CD14-positive monocyte (primary cell): ENCODE data around the gene CTNNA2. TPM values are rescaled to one million over a fixed set of nuclear protein-coding genes. Genes with fewer than 3 reads are reported as not detected.

ENCODE experiments used
- DNase-seq, 3 donors: peaks; one replicate each; pipeline ENCODE4 v3.0.0-alpha.2; 2011 to 2022
- H2AFZ ChIP-seq: 2 replicates; pipeline ENCODE4 v1.6.0; 2012; ENCODE audit warnings: mild to moderate bottlenecking, low read depth, low read length, inconsistent platforms; ENCODE audit not compliant: insufficient read depth, poor library complexity, severe bottlenecking
- H3K27ac ChIP-seq, 2 donors: 1 replicate in 1 of 2; 2 replicates in 1 of 2; pipeline ENCODE4 v1.5.1; 2012 to 2013; ENCODE audit warnings: low read length in 2 of 2, control low read depth in 1 of 2, inconsistent platforms in 1 of 2, low read depth in 1 of 2, mild to moderate bottlenecking in 1 of 2
- H3K27me3 ChIP-seq, 2 donors: one replicate each; pipeline versions ENCODE4 v1.6.0 to v1.6.1; 2011 to 2013; ENCODE audit warnings: low read length in 2 of 2; ENCODE audit not compliant: control insufficient read depth in 2 of 2, insufficient read depth in 2 of 2
- H3K36me3 ChIP-seq, 2 donors: replicated peaks in 1 of 2; 1 replicate in 1 of 2; 2 replicates in 1 of 2; pipeline versions ENCODE4 v1.5.1 to v1.6.1; 2012 to 2013; ENCODE audit warnings: low read length in 2 of 2, control low read depth in 1 of 2, inconsistent platforms in 1 of 2, mild to moderate bottlenecking in 1 of 2; ENCODE audit not compliant: insufficient read depth in 2 of 2, control insufficient read depth in 1 of 2
- H3K4me1 ChIP-seq, 2 donors: 1 replicate in 1 of 2; 2 replicates in 1 of 2; pipeline versions ENCODE4 v1.5.1 to v1.6.1; 2012 to 2013; ENCODE audit warnings: low read length in 2 of 2, control low read depth in 1 of 2, inconsistent platforms in 1 of 2, mild to moderate bottlenecking in 1 of 2, moderate library complexity in 1 of 2; ENCODE audit not compliant: insufficient read depth in 2 of 2, control insufficient read depth in 1 of 2
- H3K4me2 ChIP-seq: replicated peaks from 2 replicates; pipeline ENCODE3; 2012; ENCODE audit warnings: low read length, moderate library complexity, mild to moderate bottlenecking; ENCODE audit not compliant: poor library complexity, severe bottlenecking; ENCODE audit errors: extremely low read depth
- H3K4me3 ChIP-seq, 3 experiments: fragments of 200-600 bp in 1 of 3; sonication (generic) in 1 of 3; replicated peaks in 1 of 3; 1 replicate in 2 of 3; 2 replicates in 1 of 3; pipeline ENCODE4 v1.5.1; 2011 to 2013; ENCODE audit warnings: low read length in 3 of 3, mild to moderate bottlenecking in 3 of 3, control low read depth in 2 of 3, low read depth in 2 of 3, inconsistent platforms in 1 of 3, moderate library complexity in 1 of 3
- H3K79me2 ChIP-seq: 2 replicates; pipeline ENCODE4 v1.6.0; 2012; ENCODE audit warnings: mild to moderate bottlenecking, control low read depth, inconsistent platforms, low read length, moderate library complexity; ENCODE audit not compliant: insufficient read depth
- H3K9ac ChIP-seq: 2 replicates; pipeline ENCODE4 v1.6.0; 2017; ENCODE audit warnings: low read length, mild to moderate bottlenecking; ENCODE audit not compliant: insufficient read depth, poor library complexity, severe bottlenecking
- H3K9me3 ChIP-seq, 2 donors: replicated peaks in 1 of 2; 1 replicate in 1 of 2; 2 replicates in 1 of 2; pipeline versions ENCODE4 v1.5.1 to v1.6.1; 2012 to 2013; ENCODE audit warnings: low read length in 2 of 2, control low read depth in 1 of 2; ENCODE audit not compliant: control insufficient read depth in 1 of 2, insufficient read depth in 1 of 2
- H4K20me1 ChIP-seq: 2 replicates; pipeline ENCODE4 v1.6.0; 2012; ENCODE audit warnings: mild to moderate bottlenecking, low read length, control low read depth, moderate library complexity; ENCODE audit not compliant: insufficient read depth
- H3K27ac Mint-ChIP-seq, 7 donors: one replicate each; pipeline ENCODE4 v1.8.0; 2020; ENCODE audit warnings: mild to moderate bottlenecking in 7 of 7, mixed read lengths in 7 of 7, moderate library complexity in 6 of 7, inconsistent platforms in 2 of 7
- H3K27me3 Mint-ChIP-seq, 3 donors: one replicate each; pipeline ENCODE4 v1.8.0; 2021 to 2022; ENCODE audit warnings: low read depth in 3 of 3, mild to moderate bottlenecking in 3 of 3, mixed read lengths in 3 of 3, moderate library complexity in 3 of 3, inconsistent platforms in 1 of 3
- H3K36me3 Mint-ChIP-seq, 2 donors: one replicate each; pipeline ENCODE4 v1.8.0; 2020; ENCODE audit warnings: mixed read lengths in 2 of 2, inconsistent platforms in 1 of 2, mild to moderate bottlenecking in 1 of 2
- H3K4me1 Mint-ChIP-seq: one replicate; pipeline ENCODE4 v1.8.0; 2020; ENCODE audit warnings: mild to moderate bottlenecking, mixed read lengths
- H3K4me3 Mint-ChIP-seq, 2 donors: one replicate each; pipeline ENCODE4 v1.8.0; 2020; ENCODE audit warnings: mild to moderate bottlenecking in 2 of 2, mixed read lengths in 2 of 2, moderate library complexity in 1 of 2
- H3K9me3 Mint-ChIP-seq, 7 donors: one replicate each; pipeline ENCODE4 v1.8.0; 2020 to 2022; ENCODE audit warnings: mixed read lengths in 7 of 7, mild to moderate bottlenecking in 6 of 7, moderate library complexity in 6 of 7, inconsistent platforms in 2 of 7
- WGBS: methylation state at CpG from one replicate; pipeline ENCODE4 v1.1.5; 2013; ENCODE audit warnings: missing lambda C conversion rate; ENCODE audit not compliant: insufficient coverage; 5-methylcytosine and 5-hydroxymethylcytosine counted together
- intact Hi-C, 2 donors: fragments of 100-400 bp; cut with micrococcal nuclease; formaldehyde crosslinking; loops; one replicate each; pipeline versions ENCODE4 v1.15.0 to v1.15.1; 2023
- polyA plus RNA-seq, 3 donors: library from polyadenylated mRNA; depleted of rRNA in 1 of 3; unstranded in 2 of 3; stranded (reverse) in 1 of 3; fragments of 300-500 nt in 2 of 3; fragments of >200 nt in 1 of 3; fragmentation: Illumina TruSeq in 2 of 3; gene quantifications; 1 replicate in 2 of 3; 2 replicates in 1 of 3; pipeline ENCODE4 v1.2.3, GENCODE V29; 2012 to 2021
- TF ChIP-seq, protein P1 (sequence below): fragments of 200-600 bp; IDR thresholded peaks from one replicate; pipeline ENCODE4 v1.8.0; 2022; ENCODE audit warnings: antibody characterized with exemption, mild to moderate bottlenecking

CTNNA2 gene
- polyA plus RNA-seq, 3 donors = not detected

DNA sequence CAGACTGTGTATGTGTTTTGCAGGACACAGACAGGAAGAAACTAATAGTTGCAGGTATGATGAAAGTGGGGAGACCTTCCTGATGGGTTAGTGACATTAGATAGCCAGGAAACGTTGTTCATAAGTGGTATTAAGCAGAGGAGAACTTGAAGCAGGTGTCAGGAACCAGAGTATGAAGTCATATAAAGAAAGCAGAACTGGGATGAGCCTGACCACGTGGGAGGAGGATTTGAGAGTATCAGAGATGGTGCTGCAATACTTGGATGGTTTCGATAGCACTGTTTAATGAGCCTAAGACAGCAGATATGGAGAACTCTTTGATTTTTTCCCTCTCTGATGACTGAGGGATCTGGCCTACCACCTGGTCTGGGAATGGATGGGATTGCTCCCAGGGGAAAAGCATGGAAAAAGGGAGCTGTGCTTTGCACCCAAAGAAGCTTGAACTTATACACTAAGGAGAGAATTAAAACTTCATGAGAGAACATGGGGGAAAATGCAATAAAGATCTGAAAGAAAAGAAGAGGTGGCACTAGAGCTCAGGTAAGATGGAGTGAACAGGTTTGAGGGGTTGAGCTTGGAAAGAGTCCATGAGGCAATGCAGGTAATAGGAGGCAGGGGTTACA is 1017.7 kb downstream of the CTNNA2 start:
- Histone ChIP-seq H3K36me3 (no peaks in the 10 kb centered on the region), H3K27me3 (no peaks in the 10 kb centered on the region), H3K79me2 (no peaks in the 10 kb centered on the region), H3K4me2 (no peak overlapping the region), H3K4me3 (no peak overlapping the region), H2AFZ (no peak overlapping the region), H3K9ac (no peak overlapping the region), H3K4me1 (no peaks in the 10 kb centered on the region), H3K9me3 (peaks cover 4 to 10% of the 10 kb centered on the region in 2 donors), H3K27ac (no peak overlapping the region), H4K20me1 (no peaks in the 10 kb centered on the region)
- Mint-ChIP-seq H3K27me3 (no peaks in the 10 kb centered on the region), H3K4me1 (no peaks in the 10 kb centered on the region), H3K4me3 (no peak overlapping the region), H3K9me3 (peaks cover 0 to 6% (median 4%) of the 10 kb centered on the region in 7 donors), H3K27ac (no peak overlapping the region), H3K36me3 (no peaks in the 10 kb centered on the region)
- 53% methylated on average over 3 of the region's 3 CpGs for whole genome bisulfite sequencing
- DNase-seq = no peak
- TF ChIP-seq, protein P1, sequence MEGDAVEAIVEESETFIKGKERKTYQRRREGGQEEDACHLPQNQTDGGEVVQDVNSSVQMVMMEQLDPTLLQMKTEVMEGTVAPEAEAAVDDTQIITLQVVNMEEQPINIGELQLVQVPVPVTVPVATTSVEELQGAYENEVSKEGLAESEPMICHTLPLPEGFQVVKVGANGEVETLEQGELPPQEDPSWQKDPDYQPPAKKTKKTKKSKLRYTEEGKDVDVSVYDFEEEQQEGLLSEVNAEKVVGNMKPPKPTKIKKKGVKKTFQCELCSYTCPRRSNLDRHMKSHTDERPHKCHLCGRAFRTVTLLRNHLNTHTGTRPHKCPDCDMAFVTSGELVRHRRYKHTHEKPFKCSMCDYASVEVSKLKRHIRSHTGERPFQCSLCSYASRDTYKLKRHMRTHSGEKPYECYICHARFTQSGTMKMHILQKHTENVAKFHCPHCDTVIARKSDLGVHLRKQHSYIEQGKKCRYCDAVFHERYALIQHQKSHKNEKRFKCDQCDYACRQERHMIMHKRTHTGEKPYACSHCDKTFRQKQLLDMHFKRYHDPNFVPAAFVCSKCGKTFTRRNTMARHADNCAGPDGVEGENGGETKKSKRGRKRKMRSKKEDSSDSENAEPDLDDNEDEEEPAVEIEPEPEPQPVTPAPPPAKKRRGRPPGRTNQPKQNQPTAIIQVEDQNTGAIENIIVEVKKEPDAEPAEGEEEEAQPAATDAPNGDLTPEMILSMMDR = no peak
- intact Hi-C loops = no loop called here

DNA sequence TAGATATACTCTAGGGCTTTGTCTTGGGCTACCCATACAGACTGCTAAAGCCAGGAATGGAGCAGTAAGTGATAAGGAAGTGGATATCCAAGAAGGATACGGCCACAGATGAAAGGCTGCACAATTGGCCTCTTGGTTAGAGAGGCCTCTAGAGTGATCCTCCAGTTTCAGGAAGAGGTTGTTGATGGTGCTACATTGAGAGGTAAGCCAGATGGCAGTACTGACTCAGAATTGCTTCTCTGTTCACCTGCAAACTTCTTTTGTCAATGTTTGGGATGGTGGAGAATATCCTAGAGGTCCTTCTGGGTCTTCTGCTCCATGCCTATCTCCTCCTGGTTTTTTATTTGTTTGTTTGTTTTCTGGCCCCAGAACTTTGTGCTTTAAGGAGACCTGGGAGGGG is 1018.5 kb downstream of the CTNNA2 start:
- peaks cover 0 to 6% (median 3%) of the 10 kb centered on the region in 7 donors for H3K9me3 Mint-ChIP-seq
- DNase-seq = no peak
- Histone ChIP-seq H3K27me3 (no peaks in the 10 kb centered on the region), H2AFZ (no peak overlapping the region), H4K20me1 (no peaks in the 10 kb centered on the region), H3K4me3 (no peak overlapping the region), H3K9me3 (peaks cover 4 to 10% of the 10 kb centered on the region in 2 donors), H3K27ac (no peak overlapping the region), H3K79me2 (no peaks in the 10 kb centered on the region), H3K4me2 (no peak overlapping the region), H3K9ac (no peak overlapping the region), H3K36me3 (no peaks in the 10 kb centered on the region), H3K4me1 (no peaks in the 10 kb centered on the region)
- intact Hi-C loops = no loop called here
- no peaks in the 10 kb centered on the region for H3K36me3 Mint-ChIP-seq
- 90% methylated on average over 1 of the region's 1 CpG for WGBS
- H3K27ac Mint-ChIP-seq = no peak overlapping the region
- no peaks in the 10 kb centered on the region for H3K4me1 Mint-ChIP-seq
- TF ChIP-seq, protein P1 = no peak
- no peak overlapping the region for H3K4me3 Mint-ChIP-seq
- H3K27me3 Mint-ChIP-seq = no peaks in the 10 kb centered on the region
